NCI-H2107 (cell line): Measurements from ENCODE around the gene N4BP2L2.
"Not testable (repeated sequence)": the region's sequence is repeated elsewhere in the genome, so short reads cannot be mapped to it uniquely, and the experiment has no call there.

Source experiments
- DNase-seq: peaks from one replicate; lab custom pipeline; 2025; lab: John Stamatoyannopoulos, UW

N4BP2L2 gene

DNA sequence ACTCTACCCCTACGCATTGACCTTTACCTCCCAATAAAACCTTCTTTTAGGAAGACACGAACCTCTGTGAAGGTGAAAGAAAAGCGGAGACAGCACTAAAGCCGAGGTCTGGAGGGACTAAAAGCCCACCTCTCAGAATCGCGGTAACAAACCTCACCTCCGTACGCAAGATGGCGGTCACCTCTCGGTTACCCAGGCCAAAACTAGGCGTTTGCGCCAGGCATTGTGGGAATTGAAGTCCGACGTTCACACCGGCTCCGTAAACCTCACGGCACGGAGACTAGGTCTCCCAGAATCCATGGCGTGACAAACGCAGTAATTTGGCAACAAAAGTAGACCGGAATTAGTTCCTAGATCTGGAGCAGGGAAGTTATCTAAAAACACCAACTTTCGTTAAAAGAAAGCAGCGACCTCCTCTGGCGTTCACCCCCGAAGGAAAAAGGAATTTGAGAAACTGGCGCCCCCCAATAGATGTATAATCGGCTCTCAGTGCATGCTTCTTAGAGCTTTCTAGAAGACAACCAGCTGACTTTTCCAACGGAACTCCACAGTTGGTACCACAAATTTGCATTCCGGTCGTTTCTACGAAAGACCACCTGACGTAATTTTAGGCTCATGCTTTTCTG, at the start of gene N4BP2L2:
TSS of gene N4BP2L2 (minus strand) at position 175 of the 626 bp plus-strand sequence. CDS start 1,768 bp downstream, outside the sequence.
- peak; percentile 86 for DNase-seq

DNA sequence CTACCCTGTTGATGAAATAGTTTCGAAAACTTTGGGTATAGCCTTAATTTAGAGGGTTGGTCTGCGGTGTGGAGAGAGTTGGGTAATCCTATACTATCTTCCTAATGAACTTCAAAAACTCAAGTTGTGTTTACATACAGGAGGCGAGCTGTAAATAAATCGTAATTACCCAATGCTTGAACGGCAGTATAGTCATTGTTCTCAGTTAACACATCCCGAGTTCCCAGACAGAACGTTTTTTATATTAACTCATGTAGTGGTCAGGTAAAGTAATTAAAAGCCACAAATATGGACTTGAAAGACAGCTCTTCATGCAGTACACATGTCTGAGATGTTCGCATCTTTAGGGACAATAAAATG, 49.2 kb upstream of the N4BP2L2 start:
- no peak for DNase-seq

DNA sequence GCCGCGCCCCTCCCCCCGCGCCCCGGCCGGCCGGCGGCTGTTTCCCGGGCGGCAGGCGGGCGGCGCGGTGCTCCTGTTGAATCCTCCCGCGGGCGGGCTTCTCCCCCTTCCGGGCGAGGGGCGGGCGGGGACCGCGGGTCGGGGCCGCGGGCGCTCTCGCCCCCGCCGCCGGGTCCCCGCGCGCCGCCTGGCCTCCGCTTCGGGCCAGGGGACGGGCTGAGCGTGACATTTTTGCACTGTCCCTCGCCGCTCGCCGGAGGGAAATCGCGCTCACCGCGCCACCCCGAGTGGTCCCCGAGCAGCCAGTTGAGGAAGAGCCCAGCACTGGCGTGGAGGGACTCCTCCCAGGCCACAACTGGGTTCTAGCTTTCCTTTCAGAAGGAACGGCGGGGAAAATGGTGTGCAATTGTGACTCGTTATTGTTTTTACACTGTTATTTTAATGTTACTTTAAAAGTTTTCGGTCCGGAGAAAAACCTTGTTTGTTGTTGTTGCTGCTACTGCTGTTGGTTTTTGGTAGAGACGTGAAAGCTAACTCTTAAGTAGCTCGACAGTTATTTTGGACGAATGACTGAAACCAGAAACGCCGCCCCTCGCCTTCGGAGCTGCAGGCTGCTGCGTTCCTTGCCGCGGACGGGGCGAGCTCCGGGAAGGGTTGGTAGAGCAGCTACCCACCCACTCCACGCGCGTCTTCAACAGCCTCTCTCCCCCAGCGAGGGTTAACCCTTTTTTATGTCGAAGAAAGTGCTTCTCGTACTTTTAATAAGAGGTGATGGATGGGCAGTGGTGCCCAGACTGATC, 48.6 kb upstream of the N4BP2L2 start:
- DNase-seq: peak; percentile 41

DNA sequence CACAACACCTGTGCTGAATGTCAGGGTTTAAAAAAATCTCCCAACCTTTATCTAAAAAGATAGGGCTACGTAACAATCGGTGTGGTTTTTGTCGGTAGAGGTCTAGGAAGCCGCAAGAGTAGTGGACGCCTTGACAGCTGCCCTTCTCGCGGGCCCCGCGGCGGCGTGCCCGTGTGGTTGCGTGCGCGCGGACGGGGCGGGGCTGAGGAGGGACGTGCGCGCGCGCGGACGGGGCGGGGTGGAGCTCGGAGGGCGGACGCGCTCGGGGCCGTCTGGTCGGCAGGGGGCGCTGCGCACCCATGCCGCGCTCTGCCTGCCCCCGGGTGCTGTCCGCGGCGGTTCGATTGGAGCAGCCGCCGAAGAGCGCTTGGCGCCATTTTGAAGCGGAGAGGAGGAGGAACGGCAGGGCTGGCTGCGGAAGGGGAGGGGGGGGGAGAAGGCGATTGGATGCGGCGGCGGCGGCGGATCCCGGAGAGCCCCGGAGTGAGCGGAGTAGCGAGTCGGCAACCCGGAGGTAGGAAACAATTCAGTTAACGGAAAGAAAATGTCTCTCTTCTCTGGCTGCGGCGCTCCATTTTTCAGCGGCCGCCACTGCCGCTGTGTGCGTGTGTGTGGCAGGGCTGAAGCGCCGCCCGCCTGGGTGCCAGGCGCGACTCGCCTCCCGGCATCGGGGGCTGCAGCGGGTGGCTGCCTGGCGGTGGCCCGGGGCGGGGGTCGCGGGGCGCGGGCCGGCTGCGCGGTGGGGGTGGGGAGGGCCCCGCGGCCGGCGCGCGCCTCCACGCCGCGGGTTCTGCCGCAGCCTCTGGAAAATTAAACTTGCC, 47.7 kb upstream of the N4BP2L2 start, which contains the start of gene PDS5B:
TSS of gene PDS5B (plus strand) at position 373 of the 821 bp plus-strand sequence. CDS start 62,321 bp downstream, outside the sequence.
- peak; percentile 85 for DNase-seq

DNA sequence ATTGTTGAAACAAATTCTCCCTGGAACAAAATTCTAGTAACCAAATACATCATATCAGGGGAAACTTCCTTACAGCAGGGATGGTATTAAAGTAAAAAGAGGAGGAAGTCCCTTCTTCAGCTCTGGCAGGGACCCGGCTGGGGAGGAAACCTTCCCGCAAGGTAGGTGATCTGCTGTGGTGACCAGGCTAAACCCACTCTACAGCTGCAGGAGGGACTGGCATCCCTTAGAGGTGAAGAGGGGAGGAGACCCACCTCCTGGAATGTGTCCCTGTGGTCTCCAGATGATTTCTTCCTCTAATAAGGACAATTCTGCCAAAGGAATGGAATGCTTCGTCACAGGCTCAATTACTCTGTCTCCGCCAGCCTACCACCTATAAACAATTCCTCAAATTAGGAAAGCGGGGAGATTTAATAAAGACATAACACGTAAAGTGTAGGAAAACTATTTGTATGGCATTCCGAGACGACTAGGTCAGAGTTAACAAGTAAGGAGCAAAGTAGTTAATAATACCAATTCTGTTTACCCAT, 47.0 kb upstream of the N4BP2L2 start:
- no peak for DNase-seq

DNA sequence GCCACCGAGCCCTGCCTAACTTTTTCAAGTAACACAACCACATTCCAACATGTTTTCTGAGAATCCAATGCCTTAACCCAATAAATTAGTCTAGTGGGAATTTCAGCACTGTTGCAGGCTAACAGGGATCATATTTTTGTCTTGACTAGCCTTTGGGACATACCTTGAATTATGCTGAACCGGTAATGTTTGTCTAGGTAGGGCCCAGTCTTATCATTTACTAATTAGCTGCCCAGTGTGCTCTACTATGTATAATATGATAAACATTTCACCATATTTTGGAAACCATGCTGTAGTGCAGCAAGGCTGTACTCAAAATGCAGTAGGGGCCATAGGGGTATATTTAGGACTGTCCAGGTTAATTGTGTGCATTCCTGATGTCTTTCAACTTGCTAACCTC, 44.4 kb upstream of the N4BP2L2 start:
- no peak for DNase-seq

DNA sequence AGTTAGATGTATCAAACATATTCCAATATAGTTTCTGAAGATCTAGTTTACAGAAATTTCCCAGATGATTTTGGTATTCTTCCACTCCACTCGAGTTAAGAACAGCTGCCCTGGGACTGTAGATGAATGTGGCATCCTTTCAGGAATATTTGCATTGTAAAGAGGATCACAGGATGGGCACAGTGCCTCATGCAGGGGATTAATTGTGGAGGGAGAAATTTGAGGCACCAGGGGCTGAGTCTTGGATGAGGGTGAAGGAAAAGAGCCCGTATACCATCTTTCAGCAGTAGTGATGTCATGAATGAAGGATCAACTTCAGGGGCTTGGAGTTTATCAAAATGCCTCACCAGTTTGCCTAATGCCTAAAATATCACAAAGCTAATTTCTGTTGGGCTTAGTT, 43.7 kb upstream of the N4BP2L2 start:
- DNase-seq: no peak

DNA sequence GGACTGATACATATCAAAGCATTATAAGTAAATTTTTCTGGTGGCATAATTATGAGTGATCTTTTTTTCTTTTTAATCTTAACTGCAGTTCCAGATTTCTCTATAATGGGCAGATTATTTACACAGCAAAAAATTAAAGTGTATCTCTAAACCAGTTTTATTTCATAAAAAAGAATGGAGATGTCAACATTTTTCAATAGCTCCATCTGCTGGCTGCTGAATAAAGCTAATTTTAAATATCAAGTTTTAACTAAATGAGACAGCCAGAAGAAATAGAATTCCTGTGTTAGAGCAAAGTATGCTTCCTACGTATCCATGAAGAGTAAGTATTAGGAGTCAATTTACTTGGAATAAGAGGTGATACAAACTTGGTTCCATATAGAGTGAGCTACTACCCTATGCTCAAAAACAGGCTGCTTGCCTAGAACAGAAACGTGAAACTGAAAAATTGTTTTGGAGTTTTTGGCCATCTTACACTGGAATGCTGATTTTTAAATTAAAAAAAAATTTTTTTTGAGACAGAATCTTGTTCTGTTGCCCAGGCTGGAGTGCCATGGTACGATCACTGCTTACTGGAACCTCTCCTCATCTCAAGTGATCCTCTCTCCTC, 42.7 kb upstream of the N4BP2L2 start:
- DNase-seq: no peak

DNA sequence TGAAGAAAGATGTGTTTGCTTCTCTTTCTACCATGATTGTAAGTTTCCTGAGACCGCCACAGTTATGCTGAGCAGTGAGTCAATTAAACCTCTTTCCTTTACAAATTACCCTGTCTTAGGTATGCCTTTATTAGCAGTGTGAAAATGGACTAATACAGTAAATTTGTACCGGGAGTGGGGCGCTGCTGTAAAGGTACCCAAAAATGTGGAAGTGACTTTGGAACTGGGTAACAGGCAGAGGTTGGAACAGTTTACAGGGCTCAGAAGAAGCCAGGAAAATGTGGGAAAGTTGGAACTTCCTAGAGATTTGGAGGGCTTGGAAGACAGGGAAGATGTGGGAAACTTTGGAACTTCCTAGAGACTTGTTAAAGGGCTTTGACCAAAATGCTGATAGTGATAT, 38.4 kb upstream of the N4BP2L2 start:
- no peak for DNase-seq

DNA sequence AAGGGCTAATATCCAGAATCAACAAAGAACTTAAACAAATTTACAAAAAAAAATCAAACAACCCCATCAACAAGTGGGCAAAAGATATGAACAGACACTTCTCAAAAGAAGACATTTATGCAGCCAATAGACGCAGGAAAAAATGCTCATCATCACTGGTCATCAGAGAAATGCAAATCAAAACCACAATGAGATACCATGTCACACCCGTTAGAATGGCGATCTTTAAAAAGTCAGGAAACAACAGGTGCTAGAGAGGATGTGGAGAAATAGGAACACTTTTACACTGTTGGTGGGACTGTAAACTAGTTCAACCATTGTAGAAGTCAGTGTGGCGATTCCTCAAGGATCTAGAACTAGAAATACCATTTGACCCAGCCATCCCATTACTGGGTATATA, 37.1 kb upstream of the N4BP2L2 start:
- not testable (repeated sequence) for DNase-seq

DNA sequence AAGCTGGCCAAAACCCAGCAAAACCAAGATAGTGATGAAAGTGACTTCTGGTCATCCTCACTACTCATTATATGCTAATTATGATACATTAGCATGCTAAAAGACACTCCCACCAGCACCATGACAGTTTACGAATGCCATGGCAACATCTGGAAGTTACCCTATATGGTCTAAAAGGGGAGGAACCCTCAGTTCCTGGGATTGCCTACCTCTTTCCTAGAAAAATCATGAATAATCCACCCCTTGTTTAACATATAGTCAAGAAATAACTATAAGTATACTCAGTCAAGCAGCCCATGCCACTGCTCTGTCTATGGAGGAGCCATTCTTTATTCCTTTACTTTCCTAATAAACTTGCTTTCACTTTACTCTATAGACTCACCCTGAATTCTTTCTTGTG, 22.2 kb upstream of the N4BP2L2 start:
- not testable (repeated sequence) for DNase-seq

DNA sequence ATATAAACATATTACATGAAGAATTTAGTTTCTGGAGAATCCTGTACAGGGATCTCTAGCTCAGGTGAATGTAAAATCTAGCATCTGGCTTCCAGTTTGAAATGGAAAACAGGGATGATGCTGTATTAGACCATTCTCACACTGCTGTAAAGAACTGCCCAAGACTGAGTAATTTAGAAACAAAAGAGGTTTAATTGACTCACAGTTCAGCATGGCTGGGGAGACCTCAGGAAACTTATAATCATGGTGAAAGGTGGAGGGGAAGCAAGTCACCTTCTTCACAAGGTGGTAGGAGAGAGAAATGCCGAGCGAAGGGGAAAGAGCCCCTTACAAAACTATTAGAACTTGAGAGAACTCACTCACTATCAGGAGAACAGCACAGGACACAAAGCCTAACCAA, 17.0 kb upstream of the N4BP2L2 start:
- no peak for DNase-seq

DNA sequence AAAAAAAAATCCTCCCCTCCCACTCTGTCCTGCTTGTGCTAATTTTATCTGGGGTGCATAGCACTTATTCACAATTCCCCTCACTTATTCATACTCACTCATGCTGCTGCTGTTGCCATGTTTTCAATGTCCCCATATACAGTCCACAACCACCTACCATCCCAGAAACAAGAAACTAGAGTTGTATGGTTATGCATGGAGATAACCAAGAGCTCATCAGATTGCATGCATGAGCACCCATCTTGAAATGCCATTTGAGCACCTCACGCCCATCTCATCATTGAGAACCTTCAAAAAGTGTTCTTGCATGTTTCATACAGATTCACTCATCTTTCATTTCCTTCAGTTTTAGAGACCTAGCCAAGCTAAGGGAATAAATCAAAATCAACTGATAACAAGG, 15.1 kb upstream of the N4BP2L2 start:
- DNase-seq: no peak

DNA sequence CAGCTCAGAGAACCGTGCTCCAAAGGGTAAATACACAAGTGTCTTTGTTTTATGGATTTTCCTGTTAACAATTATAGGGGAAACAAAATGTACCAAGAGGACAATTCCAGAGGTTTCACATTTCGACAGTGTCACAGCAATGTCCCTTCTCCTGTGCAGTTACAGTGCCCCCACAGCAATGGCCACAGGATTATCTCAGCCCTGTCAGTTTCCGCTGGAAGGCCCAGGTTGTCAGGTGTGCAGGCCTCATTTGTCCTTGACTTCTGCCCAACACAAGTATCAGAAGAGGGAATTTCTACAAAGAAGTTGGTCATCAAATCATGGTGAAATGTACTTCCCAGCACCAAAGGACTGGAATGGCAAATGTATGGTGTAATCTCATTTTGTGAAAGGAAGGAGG, 11.2 kb upstream of the N4BP2L2 start:
- DNase-seq: no peak

DNA sequence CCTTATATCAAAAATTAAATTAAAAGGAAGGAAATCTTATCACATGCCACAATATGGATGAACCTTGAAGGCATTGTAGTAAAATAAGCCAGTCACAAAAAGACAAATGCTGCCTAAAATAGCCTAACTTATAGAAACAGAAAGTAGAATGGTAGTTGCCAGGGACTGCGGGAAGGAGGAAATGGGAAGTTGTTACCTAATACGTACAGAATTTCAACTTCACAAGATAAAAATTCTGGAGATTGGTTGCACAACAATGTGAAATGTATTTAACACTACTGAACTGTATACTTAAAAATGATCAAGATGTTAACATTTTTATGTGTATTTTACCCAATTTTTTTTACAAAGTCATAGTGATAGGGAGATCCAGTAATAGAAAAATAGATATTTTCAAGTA, 10.2 kb upstream of the N4BP2L2 start:
- DNase-seq: no peak

DNA sequence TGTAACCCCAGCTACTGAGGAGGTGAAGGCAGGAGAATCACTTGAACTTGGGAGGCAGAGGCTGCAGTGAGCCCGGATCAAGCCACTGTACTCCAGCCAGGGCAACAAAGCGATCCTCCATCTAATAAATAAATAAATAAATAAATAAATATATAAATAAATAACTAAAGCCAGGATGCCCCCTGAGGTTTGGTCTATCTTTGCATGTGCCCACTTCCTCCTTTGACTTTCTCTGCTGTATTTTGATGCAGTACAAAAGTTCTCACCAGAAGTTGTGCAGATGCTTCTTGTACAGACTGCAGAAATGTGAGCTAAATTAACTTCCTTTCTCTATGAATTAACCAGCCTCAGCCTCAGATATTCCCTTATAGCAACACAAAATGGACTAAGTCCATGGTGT, 6.5 kb upstream of the N4BP2L2 start:
- no peak for DNase-seq

DNA sequence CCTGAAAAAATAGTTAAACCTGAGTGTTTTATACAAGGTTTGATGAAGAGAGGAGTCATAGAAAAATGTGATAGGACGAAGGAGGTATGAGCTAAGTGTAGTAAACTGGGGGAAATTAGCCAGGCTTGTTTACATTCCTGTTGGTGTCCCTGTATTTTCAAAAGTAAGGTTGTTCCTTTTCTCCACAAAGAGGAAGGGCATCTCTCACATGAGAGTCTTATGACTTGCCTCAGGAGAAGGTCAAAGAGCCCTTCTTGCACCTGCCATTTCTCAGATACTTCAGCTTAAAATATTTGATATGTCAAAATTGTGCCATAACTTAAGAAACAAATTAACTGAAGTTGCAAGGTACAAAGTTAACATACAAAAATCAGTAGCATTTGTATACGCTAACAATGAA, 3.6 kb upstream of the N4BP2L2 start:
- no peak for DNase-seq

DNA sequence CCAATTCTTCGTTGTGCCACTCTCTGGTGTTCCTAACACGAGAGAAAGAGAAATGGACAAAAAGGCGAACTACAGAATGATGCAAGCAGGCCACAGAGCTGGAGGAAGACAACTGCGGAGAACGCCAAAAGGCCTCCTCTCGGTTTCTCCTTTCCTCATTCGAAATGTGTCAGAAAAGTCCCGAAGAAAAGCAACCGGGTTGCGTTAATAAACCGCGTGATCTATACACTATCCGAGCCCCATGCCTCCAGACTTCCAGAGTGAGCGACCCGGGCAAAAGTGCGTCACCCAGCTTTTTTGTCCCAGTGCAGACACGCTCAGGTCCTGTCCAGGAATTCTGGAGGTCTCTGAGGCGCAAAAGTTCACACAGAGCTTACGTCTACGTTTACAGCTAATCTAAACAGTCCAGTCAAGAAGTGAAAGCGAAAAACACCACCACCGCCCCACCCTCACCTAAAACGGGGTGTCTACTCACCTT, 413 bp downstream of the N4BP2L2 start:
- no peak for DNase-seq

DNA sequence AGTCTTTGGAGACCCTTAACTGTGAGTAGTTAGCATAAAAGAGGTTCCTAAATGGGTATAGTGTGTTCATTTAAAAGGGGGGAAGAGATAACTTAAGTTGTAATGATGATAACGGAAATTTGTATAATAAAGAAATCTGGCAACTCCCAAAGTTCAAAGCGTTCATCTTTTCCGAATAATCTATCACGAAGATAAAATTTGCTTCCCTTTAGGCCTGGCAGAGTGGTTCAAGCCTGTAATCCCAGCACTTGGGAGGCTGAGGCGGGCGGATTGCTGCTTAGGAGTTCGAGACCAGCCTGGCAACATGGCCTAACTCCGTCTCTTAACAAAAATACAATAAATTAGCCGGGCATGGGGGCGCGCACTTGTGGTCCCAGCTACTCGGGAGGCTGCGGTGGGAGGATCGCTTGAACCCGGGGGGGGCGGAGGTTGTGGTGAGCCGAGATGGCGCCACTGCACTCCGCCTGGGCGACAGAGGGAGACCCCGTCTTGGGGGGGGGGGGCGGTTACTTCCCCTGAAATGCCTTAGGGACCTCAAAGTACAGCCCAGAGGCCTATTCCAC, 934 bp downstream of the N4BP2L2 start:
- DNase-seq: no peak

DNA sequence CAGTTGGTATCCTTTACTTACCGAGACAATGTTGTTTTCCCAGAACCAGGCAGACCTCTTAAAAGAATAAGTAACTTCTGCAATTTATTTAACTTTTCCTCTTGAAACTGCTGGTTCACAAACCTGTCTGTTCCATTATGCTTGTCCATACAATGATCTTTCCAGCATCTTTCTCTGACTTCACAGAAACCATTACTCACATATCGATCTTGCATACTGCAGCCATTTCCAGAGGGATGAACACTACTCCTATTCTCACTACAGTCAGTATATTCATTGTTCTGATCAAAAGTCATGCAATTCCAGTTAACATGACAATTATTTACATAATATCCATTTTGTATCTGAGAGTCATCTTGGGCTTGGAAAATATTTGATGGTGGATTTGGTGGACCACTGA, 2.8 kb downstream of the N4BP2L2 start:
- DNase-seq: no peak

DNA sequence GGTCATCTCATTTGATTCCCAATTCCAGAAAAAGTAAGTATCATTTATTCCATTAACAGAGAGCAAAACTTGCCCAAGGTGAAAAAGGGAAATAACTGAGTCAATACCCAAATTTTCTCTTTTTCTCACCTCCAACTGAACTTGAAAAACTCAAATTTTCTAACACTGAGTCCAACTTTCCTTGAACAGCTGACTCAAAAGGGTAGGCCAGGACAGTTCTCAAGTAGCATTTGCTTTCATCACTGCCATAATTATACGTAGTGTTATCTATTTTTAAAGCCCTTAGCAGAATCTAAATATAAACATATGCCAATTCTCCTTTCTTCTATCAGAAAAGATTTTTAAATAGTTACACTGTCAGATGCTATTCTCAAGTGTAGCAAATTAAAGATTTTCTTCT, 3.5 kb downstream of the N4BP2L2 start:
- no peak for DNase-seq

DNA sequence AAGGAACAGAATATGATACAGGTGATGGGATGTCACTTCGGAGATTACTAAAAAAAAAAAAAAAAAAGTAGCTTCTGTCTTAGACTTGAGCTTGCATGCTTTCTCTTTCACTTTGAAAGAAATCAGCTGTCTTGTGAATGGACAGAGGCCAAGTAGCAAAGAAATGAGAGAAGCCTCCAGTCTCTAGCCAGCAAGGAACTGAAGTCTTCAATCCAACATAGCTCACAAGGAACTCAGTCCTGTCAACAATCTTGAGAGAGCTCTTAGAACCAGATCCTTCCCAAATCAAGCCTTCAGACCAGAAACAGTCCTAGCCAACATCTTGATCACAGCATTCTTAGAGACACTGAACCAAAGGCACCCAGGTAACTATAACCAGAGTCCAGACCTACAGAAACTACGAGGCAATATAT, 7.7 kb downstream of the N4BP2L2 start:
- DNase-seq: no peak
